GM12865 (cell line): Measurements from ENCODE around the gene TMTC2.

Source experiments
- DNase-seq: peaks from one replicate; pipeline ENCODE4 v3.0.0; 2010; ENCODE audit warnings: low read depth
- H3K4me3 ChIP-seq: 2 replicates; pipeline ENCODE4 v1.5.1; 2011; ENCODE audit warnings: mild to moderate bottlenecking, low read depth, low read length, control low read depth
- CTCF ChIP-seq: IDR thresholded peaks from 2 replicates; pipeline ENCODE4 v1.5.1; 2011; ENCODE audit warnings: low read length, control low read depth, low read depth, inconsistent platforms; ENCODE audit not compliant: insufficient read depth; ENCODE audit errors: missing control alignments

TMTC2 gene

DNA sequence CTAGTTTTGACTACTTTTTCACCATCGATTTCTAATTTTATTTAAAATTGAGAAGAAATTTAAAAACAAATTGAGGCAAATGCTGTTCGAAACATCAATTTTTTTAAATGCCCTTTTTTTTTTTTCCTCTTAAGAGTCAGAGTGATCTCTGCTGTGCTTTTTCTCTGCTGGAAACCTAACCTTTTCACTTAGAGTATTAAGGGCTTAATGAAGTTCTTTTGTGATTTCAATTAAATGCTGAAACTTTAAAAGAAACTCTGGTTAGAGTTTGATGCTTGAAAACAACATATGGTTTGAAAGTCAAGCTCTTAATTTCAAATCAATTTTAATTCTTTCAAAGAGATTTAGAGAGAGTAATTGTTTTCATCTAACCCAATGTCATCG, 171.8 kb downstream of the TMTC2 start:
- DNase-seq, result no peak
- no peak for TF ChIP-seq CTCF
- no peak overlapping the region for H3K4me3 ChIP-seq

DNA sequence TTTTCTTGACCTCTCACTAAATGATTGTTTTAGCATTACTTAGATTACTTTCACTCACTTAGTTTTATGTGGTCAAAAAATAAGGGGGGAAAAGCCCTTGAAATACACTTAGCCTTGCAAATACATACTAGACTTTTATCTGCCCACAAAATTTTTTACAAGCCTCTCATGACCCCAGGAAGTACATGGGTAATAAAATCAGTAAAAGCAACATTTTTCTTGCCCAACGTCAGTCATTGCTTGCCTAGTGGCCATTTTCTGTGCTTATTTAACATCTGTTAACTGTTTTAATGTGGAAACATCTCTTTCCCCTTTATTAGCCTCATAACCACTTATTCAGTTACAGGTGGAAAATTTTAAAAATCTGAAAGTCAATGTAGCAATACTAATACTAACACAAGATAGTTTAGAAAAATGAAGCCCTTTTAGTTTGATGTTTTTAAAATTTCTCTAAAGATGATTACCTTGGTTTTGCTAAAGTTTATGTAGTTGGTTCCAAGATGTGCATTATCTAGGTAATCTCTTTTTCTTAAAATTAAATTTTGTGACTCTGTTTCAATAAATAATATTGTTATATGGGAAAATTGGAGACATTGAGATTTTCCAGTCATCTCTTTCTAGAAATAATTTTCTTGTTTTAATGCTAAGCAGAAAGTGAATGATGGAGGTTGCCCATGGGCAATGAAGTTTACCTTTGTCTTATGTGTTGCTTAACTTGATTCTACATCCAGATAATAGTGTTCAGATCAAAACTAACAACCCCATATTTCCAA, 175.5 kb downstream of the TMTC2 start:
- no peak for DNase-seq
- H3K4me3 ChIP-seq, result no peak overlapping the region
- no peak for TF ChIP-seq CTCF

DNA sequence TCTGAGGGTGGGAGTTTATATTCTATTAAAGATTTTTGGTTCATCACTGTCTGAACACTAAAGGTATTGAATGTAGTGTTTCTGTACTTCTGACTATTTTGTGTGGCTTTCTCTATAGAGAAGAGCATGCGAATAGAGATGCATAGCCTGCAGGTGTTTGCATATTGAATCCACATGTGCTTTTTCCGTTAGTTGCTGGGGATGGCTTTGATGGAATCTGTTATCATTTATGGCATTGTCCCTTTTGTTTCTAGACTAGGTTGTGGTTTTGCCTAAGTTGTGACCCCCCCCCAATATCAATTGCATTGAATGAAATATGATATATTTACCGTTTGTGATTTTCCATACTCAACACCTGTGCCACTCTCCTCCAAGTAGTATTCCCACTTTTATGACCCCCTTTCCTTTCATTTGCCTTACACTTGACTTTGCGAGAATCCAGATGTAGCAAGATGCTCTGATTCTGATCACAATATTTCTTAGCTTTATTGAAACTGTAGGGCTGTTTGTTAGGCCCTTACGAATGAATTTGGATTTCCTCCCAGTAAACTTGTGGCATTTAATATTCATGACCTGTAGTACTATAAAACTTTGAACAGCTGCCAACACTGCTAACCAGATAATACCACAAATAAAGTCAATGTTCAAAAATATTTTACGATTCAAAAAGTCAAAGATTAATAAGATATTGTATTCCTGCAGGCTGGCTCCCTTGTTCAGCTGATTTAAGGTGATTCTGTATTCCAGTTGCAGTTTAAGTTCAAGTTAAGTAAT, 176.4 kb downstream of the TMTC2 start:
- DNase-seq, result no peak
- TF ChIP-seq CTCF, result no peak
- no peak overlapping the region for H3K4me3 ChIP-seq

GRCh38 chr12:82866227-82866775, 179.6 kb downstream of the TMTC2 start:
- no peak overlapping the region for H3K4me3 ChIP-seq
- no peak for DNase-seq
- TF ChIP-seq CTCF, result no peak

DNA sequence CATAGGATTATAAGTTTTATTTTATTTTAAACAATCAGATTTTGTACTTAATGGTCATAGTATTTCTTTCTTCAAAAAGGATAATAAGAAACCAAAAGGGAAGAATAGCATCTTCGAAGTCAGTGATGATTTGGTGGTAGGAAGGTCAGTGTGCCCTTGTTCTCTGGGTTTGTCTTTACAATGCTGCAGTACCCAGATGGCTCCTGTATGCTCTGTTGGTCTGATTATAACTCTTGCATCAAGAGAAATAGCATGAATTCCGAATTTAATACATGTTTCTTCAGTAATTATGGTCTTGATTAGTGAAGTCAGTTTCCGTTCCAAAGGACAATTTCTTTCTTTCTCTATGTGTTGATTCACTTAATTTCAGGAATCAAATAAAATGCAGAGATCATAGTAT, 180.2 kb downstream of the TMTC2 start:
- no peak for TF ChIP-seq CTCF
- H3K4me3 ChIP-seq, result no peak overlapping the region
- no peak for DNase-seq

DNA sequence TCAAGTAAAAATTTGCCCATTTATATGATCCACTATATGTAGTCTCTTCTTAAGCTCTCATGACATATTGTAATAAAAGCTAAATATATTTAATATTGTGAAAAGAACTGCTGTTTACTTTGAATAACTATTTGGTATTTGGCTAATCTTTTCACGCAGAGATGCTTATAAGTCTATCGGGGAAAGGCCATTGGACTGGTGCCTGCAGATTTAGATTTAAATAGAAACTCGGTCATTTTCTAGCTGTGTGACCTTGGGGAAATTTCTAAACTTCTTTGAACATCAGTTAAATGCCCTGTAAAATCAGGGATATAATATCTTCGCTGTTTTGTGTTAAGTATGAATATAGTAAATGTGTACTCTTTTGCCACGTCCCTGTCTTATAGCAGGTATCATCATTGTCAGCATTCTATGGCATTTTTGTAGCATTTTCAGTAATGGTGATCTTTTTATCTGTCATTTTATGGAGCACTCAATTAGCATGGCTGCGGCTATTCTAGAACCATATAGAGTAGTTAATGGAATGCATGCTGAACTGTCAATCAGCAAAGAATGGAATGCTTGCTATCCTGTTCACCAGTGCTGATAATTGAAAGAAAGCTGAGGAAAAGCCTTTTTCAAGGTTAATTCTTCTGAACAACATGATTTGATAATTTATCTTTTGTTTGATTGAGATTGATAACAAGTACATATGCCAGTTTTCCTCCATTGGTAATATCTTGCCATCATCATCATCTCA, 181.2 kb downstream of the TMTC2 start:
- TF ChIP-seq CTCF, result no peak
- no peak for DNase-seq

More for the DNA sequence above, 181.2 kb downstream of the TMTC2 start:
- H3K4me3 ChIP-seq, result no peak overlapping the region
